Gastrocnemius medialis (tissue), 4 donors: ENCODE results near the gene ABHD17C. TPM values are rescaled to one million over a fixed set of nuclear protein-coding genes. Genes with fewer than 3 reads are reported as not detected.

Source experiments
- ATAC-seq, 2 donors: fragments of 150-250 bp; one replicate each; pipeline ENCODE4 v1.9.1; 2016
- DNase-seq, 2 donors: peaks; one replicate each; pipeline ENCODE4 v3.0.0-alpha.2; 2019
- H3K27ac ChIP-seq, 4 donors: fragments of 200-600 bp; sonication (generic); 1 replicate in 1 of 4; 2 replicates in 3 of 4; pipeline ENCODE4 v1.5.1; 2016 to 2018; ENCODE audit warnings: mild to moderate bottlenecking in 2 of 4, moderate library complexity in 1 of 4
- H3K27me3 ChIP-seq, 3 donors: fragments of 200-600 bp; sonication (generic) in 2 of 3; 1 replicate in 1 of 3; 2 replicates in 2 of 3; pipeline versions ENCODE4 v1.5.1 to v1.6.0; 2016 to 2019; ENCODE audit warnings: mild to moderate bottlenecking in 1 of 3, moderate library complexity in 1 of 3
- H3K36me3 ChIP-seq, 2 donors: fragments of 200-600 bp; sonication (generic) in 1 of 2; one replicate each; pipeline ENCODE4 v1.5.1; 2017 to 2018
- H3K4me1 ChIP-seq, 2 donors: fragments of 200-600 bp; sonication (generic) in 1 of 2; one replicate each; pipeline ENCODE4 v1.5.1; 2016 to 2017; ENCODE audit warnings: mild to moderate bottlenecking in 2 of 2
- H3K4me3 ChIP-seq, 4 donors: fragments of 200-600 bp; sonication (generic) in 3 of 4; 1 replicate in 1 of 4; 2 replicates in 3 of 4; pipeline ENCODE4 v1.5.1; 2016 to 2019; ENCODE audit warnings: mild to moderate bottlenecking in 2 of 4
- H3K9me3 ChIP-seq, 3 donors: fragments of 200-600 bp; sonication (generic) in 2 of 3; 1 replicate in 1 of 3; 2 replicates in 2 of 3; pipeline ENCODE4 v1.5.1; 2016 to 2019
- CTCF ChIP-seq, 5 experiments: fragments of 450-650 bp in 3 of 5; fragments of 200-600 bp in 2 of 5; sonication (generic) in 2 of 5; IDR thresholded peaks in 4 of 5; conservative IDR thresholded peaks in 1 of 5; 1 replicate in 4 of 5; 2 replicates in 1 of 5; pipeline ENCODE4 v1.5.1; 2016 to 2019; ENCODE audit warnings: antibody characterized with exemption in 5 of 5, mild to moderate bottlenecking in 3 of 5, moderate library complexity in 3 of 5
- POLR2A ChIP-seq, 2 donors: fragments of 450-650 bp; IDR thresholded peaks; one replicate each; pipeline ENCODE4 v1.6.1; 2017; ENCODE audit warnings: antibody characterized with exemption in 2 of 2, mild to moderate bottlenecking in 2 of 2, moderate library complexity in 2 of 2
- in situ Hi-C, 4 donors: fragments of 200-750 bp; cut with MboI; loops; one replicate each; pipeline versions ENCODE4 v1.15.0 to v1.8.0; 2017; ENCODE audit warnings: low sequenced_read_pairs in 4 of 4
- intact Hi-C: fragments of 100-400 bp; cut with DNase I; formaldehyde crosslinking; loops from one replicate; pipeline ENCODE4 v1.15.1; 2023; ENCODE audit warnings: low total_unique reads
- total RNA-seq, 4 donors: library from RNA; depleted of rRNA; stranded (reverse); fragments of >200 nt; gene quantifications; one replicate each; pipeline versions ENCODE4 v1.1.0 to v1.2.3, GENCODE V29; 2016

The ABHD17C gene
- total RNA-seq, 4 donors from 2014 or later, result 0.98 to 3.3 (median 2.5) TPM; not detected in 1

GRCh38 chr15:80791004-80791403 is 95.9 kb downstream of the ABHD17C start:
- peaks cover 0 to 3% (median 3%) of the 10 kb centered on the region in 3 donors for H3K27me3 ChIP-seq
- H3K4me3 ChIP-seq, result no peak overlapping the region
- H3K36me3 ChIP-seq, result no peaks in the 10 kb centered on the region
- no peaks in the 10 kb centered on the region for H3K4me1 ChIP-seq
- DNase-seq, result no peak
- in situ Hi-C loops (loop anchor here in 2 of 4 donors (25.0 kb wide), 2 partner anchors 171 to 229 kb away; no protein-coding TSS in a partner anchor), intact Hi-C loops (no loop called here)
- no peak for ATAC-seq
- TF ChIP-seq POLR2A (IDR thresholded peaks at IDR 0.05), result no peak
- TF ChIP-seq CTCF (IDR thresholded peaks at IDR 0.05 in 4 of 5, conservative IDR thresholded peaks at IDR 0.05 in 1 of 5), result no peak
- no peaks in the 10 kb centered on the region for H3K9me3 ChIP-seq
- H3K27ac ChIP-seq, result no peak overlapping the region

- Histone ChIP-seq H3K4me1 (no peaks in the 10 kb centered on the region), H3K27ac (no peak overlapping the region), H3K27me3 (no peaks in the 10 kb centered on the region), H3K9me3 (no peaks in the 10 kb centered on the region), H3K4me3 (no peak overlapping the region), H3K36me3 (no peaks in the 10 kb centered on the region)
- DNase-seq (no peak), ATAC-seq (no peak)
- TF ChIP-seq CTCF (IDR thresholded peaks at IDR 0.05 in 4 of 5, conservative IDR thresholded peaks at IDR 0.05 in 1 of 5) (no peak), POLR2A (IDR thresholded peaks at IDR 0.05) (no peak)
- in situ Hi-C loops, result loop anchor here in 2 of 4 donors (25.0 kb wide), 2 partner anchors 166 to 234 kb away; no protein-coding TSS in a partner anchor
- intact Hi-C loops, result no loop called here
Measured at GRCh38 chr15:80796407-80796806, 101.3 kb downstream of the ABHD17C start.

DNA sequence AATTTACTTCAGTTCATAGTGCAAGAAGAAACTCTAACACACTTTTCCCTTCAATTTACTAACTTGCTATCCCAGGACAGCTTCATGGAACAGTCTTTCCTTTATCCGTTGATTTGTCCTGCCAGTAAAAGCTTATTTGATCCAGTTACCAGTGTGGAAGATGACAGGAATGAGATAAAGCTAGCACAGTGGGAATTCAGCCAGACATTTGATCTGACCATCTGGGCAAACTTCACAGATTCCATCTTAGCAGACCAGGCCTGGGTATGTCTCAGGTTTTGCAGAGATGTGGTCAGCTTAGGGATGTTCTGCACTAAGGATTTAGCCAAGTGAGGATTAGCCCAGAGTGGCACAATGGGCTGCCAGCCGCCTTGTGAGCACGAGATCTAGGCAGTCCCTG is 103.8 kb downstream of the ABHD17C start:
- ATAC-seq, result no peak
- intact Hi-C loops, result no loop called here
- no peaks in the 10 kb centered on the region for H3K27me3 ChIP-seq
- no peaks in the 10 kb centered on the region for H3K9me3 ChIP-seq
- no peaks in the 10 kb centered on the region for H3K36me3 ChIP-seq
- no peak for DNase-seq
- no peak overlapping the region for H3K4me3 ChIP-seq
- in situ Hi-C loops, result loop anchor here in 2 of 4 donors (25.0 kb wide), 2 partner anchors 163 to 237 kb away; no protein-coding TSS in a partner anchor
- no peak overlapping the region for H3K27ac ChIP-seq
- no peaks in the 10 kb centered on the region for H3K4me1 ChIP-seq
- TF ChIP-seq POLR2A (IDR thresholded peaks at IDR 0.05) (no peak), CTCF (IDR thresholded peaks at IDR 0.05 in 4 of 5, conservative IDR thresholded peaks at IDR 0.05 in 1 of 5) (no peak)

GRCh38 chr15:80800067-80800466 is 105.0 kb downstream of the ABHD17C start:
- Histone ChIP-seq H3K9me3 (no peaks in the 10 kb centered on the region), H3K4me3 (no peak overlapping the region), H3K36me3 (no peaks in the 10 kb centered on the region), H3K4me1 (no peaks in the 10 kb centered on the region), H3K27ac (no peak overlapping the region), H3K27me3 (no peaks in the 10 kb centered on the region)
- ATAC-seq, result no peak
- in situ Hi-C loops, result no loop called here
- no peak for DNase-seq
- intact Hi-C loops, result no loop called here
- TF ChIP-seq POLR2A (IDR thresholded peaks at IDR 0.05) (no peak), CTCF (IDR thresholded peaks at IDR 0.05 in 4 of 5, conservative IDR thresholded peaks at IDR 0.05 in 1 of 5) (no peak)
